AG10803 (cell line): ENCODE data around the gene SLITRK6.

Experiments
- DNase-seq: peaks from one replicate; pipeline ENCODE4 v3.0.0; 2010; ENCODE audit warnings: low read depth
- H3K4me3 ChIP-seq: 2 replicates; pipeline ENCODE4 v1.5.1; 2011; ENCODE audit warnings: mild to moderate bottlenecking, low read length, control low read depth
- TF ChIP-seq, protein P1 (sequence below): conservative IDR thresholded peaks from 2 replicates; pipeline ENCODE4 v1.5.1; 2011; ENCODE audit warnings: mild to moderate bottlenecking, low read length, control low read depth, inconsistent platforms

Gene SLITRK6

GRCh38 chr13:85823832-85824231, 24.6 kb upstream of the SLITRK6 start:
- no peak overlapping the region for H3K4me3 ChIP-seq
- no peak for DNase-seq
- TF ChIP-seq, protein P1, sequence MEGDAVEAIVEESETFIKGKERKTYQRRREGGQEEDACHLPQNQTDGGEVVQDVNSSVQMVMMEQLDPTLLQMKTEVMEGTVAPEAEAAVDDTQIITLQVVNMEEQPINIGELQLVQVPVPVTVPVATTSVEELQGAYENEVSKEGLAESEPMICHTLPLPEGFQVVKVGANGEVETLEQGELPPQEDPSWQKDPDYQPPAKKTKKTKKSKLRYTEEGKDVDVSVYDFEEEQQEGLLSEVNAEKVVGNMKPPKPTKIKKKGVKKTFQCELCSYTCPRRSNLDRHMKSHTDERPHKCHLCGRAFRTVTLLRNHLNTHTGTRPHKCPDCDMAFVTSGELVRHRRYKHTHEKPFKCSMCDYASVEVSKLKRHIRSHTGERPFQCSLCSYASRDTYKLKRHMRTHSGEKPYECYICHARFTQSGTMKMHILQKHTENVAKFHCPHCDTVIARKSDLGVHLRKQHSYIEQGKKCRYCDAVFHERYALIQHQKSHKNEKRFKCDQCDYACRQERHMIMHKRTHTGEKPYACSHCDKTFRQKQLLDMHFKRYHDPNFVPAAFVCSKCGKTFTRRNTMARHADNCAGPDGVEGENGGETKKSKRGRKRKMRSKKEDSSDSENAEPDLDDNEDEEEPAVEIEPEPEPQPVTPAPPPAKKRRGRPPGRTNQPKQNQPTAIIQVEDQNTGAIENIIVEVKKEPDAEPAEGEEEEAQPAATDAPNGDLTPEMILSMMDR, result no peak

GRCh38 chr13:85819513-85819912, 20.3 kb upstream of the SLITRK6 start:
- DNase-seq, result no peak
- H3K4me3 ChIP-seq, result no peak overlapping the region
- TF ChIP-seq, protein P1, result no peak

- no peak overlapping the region for H3K4me3 ChIP-seq
- DNase-seq, result no peak
- TF ChIP-seq, protein P1, result no peak
Measured at GRCh38 chr13:85816413-85816812, 17.2 kb upstream of the SLITRK6 start.

DNA sequence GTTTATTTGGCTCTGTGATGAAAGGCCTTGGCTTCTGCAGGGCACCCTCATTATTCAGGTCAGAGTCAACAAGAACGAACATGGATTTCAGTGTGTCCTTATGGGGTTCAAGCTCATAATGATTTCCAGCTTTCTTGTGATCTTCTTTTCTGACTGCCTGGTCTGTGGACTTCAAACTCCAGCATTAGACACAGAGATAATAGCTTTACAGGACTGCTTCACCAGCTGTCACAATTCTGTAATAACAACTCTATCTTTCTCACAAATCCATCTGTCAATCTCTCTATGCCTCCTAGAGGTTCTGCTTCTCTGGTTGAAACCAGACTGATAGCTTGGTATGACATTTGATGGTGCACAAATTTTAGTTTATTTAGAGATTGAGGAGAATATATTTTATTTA, 13.1 kb upstream of the SLITRK6 start:
- no peak overlapping the region for H3K4me3 ChIP-seq
- DNase-seq, result no peak
- TF ChIP-seq, protein P1, result no peak

- DNase-seq, result no peak
- H3K4me3 ChIP-seq, result no peak overlapping the region
- TF ChIP-seq, protein P1, result no peak
Measured at GRCh38 chr13:85808811-85809210, 9.6 kb upstream of the SLITRK6 start.

DNA sequence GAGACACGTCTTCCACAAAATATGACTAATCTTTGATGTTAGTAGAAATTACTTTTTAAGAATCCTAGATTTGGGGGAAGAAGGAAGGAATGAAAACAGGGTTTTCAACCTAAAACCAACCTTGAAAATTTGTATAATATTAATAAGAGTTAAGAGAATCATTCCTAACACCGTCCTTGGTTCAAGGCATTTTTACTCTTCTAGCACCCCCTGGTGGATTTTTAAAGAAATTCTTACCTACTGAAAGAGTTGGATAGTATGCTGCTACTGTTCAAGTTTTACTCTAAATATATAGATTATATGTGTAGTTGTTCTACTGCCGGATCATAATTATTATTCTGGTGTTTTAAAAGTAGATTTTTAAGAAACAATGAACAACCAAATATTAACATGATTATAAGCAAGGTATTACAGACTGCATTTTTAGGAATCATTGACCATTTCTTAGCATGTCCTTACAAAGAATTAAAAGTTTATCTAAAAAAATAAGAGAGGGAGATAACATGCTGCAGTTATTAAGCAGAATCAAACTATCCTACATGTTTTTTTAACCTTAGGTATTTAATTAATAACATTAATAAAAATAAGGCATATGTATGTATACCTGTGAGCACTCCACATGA, 7.4 kb upstream of the SLITRK6 start:
- TF ChIP-seq, protein P1, result peak; percentile 57
- H3K4me3 ChIP-seq, result no peak overlapping the region
- DNase-seq, result peak; percentile 37

- no peak for DNase-seq
- TF ChIP-seq, protein P1, result no peak
- no peak overlapping the region for H3K4me3 ChIP-seq
Measured at GRCh38 chr13:85798556-85798955, 663 bp downstream of the SLITRK6 start.
